Measurements from ENCODE around the gene ATOSB.

- TF ChIP-seq YY1 (tag by site-specific recombination; IDR thresholded peaks at IDR 0.05) (no peak), CTCF (tag by site-specific recombination; IDR thresholded peaks at IDR 0.05) (no peak), ZNF398 (tag by site-specific recombination; IDR thresholded peaks at IDR 0.05) (no peak), BCL11B (tag by site-specific recombination; IDR thresholded peaks at IDR 0.05; ENCODE audit: low read depth) (no peak), REPIN1 (tag by site-specific recombination; IDR thresholded peaks at IDR 0.05; ENCODE audit: low read depth) (no peak), ZNF335 (tag by site-specific recombination; conservative IDR thresholded peaks at IDR 0.05) (no peak), SP3 (tag by site-specific recombination; IDR thresholded peaks at IDR 0.05) (no peak), ZBTB21 (tag by site-specific recombination; IDR thresholded peaks at IDR 0.05) (no peak), ZBTB44 (tag by site-specific recombination; IDR thresholded peaks at IDR 0.05) (no peak), ZNF792 (tag by site-specific recombination; IDR thresholded peaks at IDR 0.05) (no peak)
Observed at GRCh38 chr9:35102465-35102768, 13.2 kb downstream of the ATOSB start.
